Panc1 (cell line): Measurements from ENCODE around the gene CYGB.

ENCODE experiments used
- CTCF ChIP-seq: fragments of 450-650 bp; IDR thresholded peaks from 2 replicates; pipeline ENCODE4 v1.5.1; 2017; ENCODE audit warnings: mild to moderate bottlenecking
- POLR2AphosphoS5 ChIP-seq: IDR thresholded peaks from 2 replicates; pipeline ENCODE4 v1.6.1; 2012; ENCODE audit warnings: mild to moderate bottlenecking, low read depth, low read length, moderate library complexity
- REST ChIP-seq, 2 experiments: IDR thresholded peaks; 2 replicates each; pipeline ENCODE4 v1.6.1; 2011 to 2012; ENCODE audit warnings: low read depth in 2 of 2, control low read depth in 1 of 2, low read length in 1 of 2, mild to moderate bottlenecking in 1 of 2, moderate library complexity in 1 of 2; ENCODE audit not compliant: insufficient read depth in 1 of 2
- SIN3A ChIP-seq: IDR thresholded peaks from 2 replicates; pipeline ENCODE4 v1.6.1; 2012; ENCODE audit warnings: low read depth, mild to moderate bottlenecking, low read length, moderate library complexity, borderline replicate concordance; ENCODE audit not compliant: insufficient read depth

- TF ChIP-seq CTCF = no peak
- TF ChIP-seq REST (IDR thresholded peaks at IDR 0.05; ENCODE audit: insufficient read depth in 1 of 2, low read depth in 2 of 2, low read length in 1 of 2) = no peak
- TF ChIP-seq POLR2AphosphoS5 = peak; percentile 79
- peak; percentile 88; the same call in 1 of the 2 replicates for TF ChIP-seq SIN3A
Observed at GRCh38 chr17:76501018-76501826, 36.3 kb downstream of the CYGB start, which contains the start of gene RHBDF2.
